Pancreas (tissue), 10 donors: ENCODE measurements around the gene ATP1A2. TPM values are rescaled to one million over a fixed set of nuclear protein-coding genes. Genes with fewer than 3 reads are reported as not detected.
A peak's percentile ranks its signal among the peaks of the same experiment; 100 is the strongest.

Experiments used
- ATAC-seq, 4 donors: fragments of 200-7000 bp; cut with Tn5 transposase; one replicate each; pipeline versions ENCODE4 v1.8.0 to v1.9.1; 2020; ENCODE audit warnings: mild to moderate bottlenecking in 4 of 4, moderate library complexity in 4 of 4
- DNase-seq, 6 donors: peaks; one replicate each; pipeline ENCODE4 v3.0.0-alpha.2; 2020
- FAIRE-seq: peaks from 2 replicates; lab custom pipeline; 2012; peaks lifted over from hg19 to GRCh38; lab: Jason Lieb, UNC
- H3K27ac ChIP-seq, 4 donors: fragments of 200-600 bp; sonication (generic); 1 replicate in 3 of 4; 2 replicates in 1 of 4; pipeline versions ENCODE4 v1.5.0 to v1.8.0; 2020
- H3K27me3 ChIP-seq, 4 donors: fragments of 200-600 bp; one replicate each; pipeline ENCODE4 v1.8.0; 2021
- H3K36me3 ChIP-seq, 3 donors: fragments of 200-600 bp; sonication (generic) in 1 of 3; one replicate each; pipeline versions ENCODE4 v1.5.0 to v1.8.0; 2020 to 2021
- H3K4me1 ChIP-seq, 3 donors: fragments of 200-600 bp; one replicate each; pipeline ENCODE4 v1.8.0; 2021
- H3K4me3 ChIP-seq, 4 donors: fragments of 200-600 bp; sonication (generic) in 2 of 4; one replicate each; pipeline versions ENCODE4 v1.5.0 to v1.8.0; 2020 to 2021
- H3K9me3 ChIP-seq, 4 donors: fragments of 200-600 bp; one replicate each; pipeline ENCODE4 v1.8.0; 2021
- CTCF ChIP-seq, 4 donors: fragments of 200-600 bp; sonication (generic) in 3 of 4; IDR thresholded peaks; one replicate each; pipeline versions ENCODE4 v1.5.0 to v1.8.0; 2021; ENCODE audit warnings: antibody characterized with exemption in 4 of 4
- WGBS, 2 donors: extraction: QIAGEN DNeasy Blood & Tissue Kit; methylation state at CpG; one replicate each; pipeline ENCODE4 v1.1.7; 2013; 5-methylcytosine and 5-hydroxymethylcytosine counted together
- intact Hi-C, 3 donors: fragments of 100-400 bp; cut with DNase I; formaldehyde crosslinking; loops; one replicate each; pipeline versions ENCODE4 v1.11.1 to v1.14.2; 2022
- polyA plus RNA-seq, 2 donors: library from polyadenylated mRNA; stranded (reverse); fragments of 200-250 nt; gene quantifications; one replicate each; pipeline ENCODE4 v1.2.3, GENCODE V29; 2013
- total RNA-seq, 6 donors: library from RNA; stranded (reverse); fragmentation: NEBNext Ultra II Directional in 4 of 6; extraction: Animal tissue kit (Norgen Biotek cat#: 25700) in 4 of 6; gene quantifications; one replicate each; pipeline versions ENCODE4 v1.2.1 to v1.2.4, GENCODE V29; 2021 to 2023
- donor health status: healthy with polysubstance abuse.
- donor health status: DM: no; HTN: no; CAD: no; lungs with moderate emphysema.
- donor health status: DM: no; HTN: no; CAD: no.
- donor health status: control.
- donor health status: control.
- donor health status: Bipolar disorder and iron deficiency.
- donor health status: DM: yes; HTN: yes; CAD: no.
- donor health status: DM: no; HTN: no; CAD: no.
- donor health status: DM: no; HTN: no; CAD: no.
- donor health status: DM: yes; HTN: yes; CAD: no.

ATP1A2 gene
- total and polyA plus RNA-seq, 8 donors = 0.34 to 2.7 (median 0.53) TPM

GRCh38 chr1:160104486-160104885 lies 11.1 kb upstream of the ATP1A2 start:
- no peak for ATAC-seq

GRCh38 chr1:160105155-160105554 lies 10.4 kb upstream of the ATP1A2 start:
- intact Hi-C loops = loop anchor here in 2 of 3 donors (10.0 kb wide), 4 partner anchors 90 to 270 kb away; partner anchors contain the start of genes CASQ1 (in 1 of the 2) and PEX19 (in 1 of the 2)
- Histone ChIP-seq H3K27me3 (no peaks in the 10 kb centered on the region), H3K4me1 (peaks cover 0 to 11% (median 0%) of the 10 kb centered on the region in 3 donors), H3K36me3 (no peaks in the 10 kb centered on the region), H3K9me3 (no peaks in the 10 kb centered on the region), H3K27ac (no peak overlapping the region), H3K4me3 (no peak overlapping the region)
- ATAC-seq (no peak), FAIRE-seq (no peak), DNase-seq (no peak)
- WGBS, 2 donors = 82 to 89% methylated on average over 5 of the region's 5 CpGs
- no peak for TF ChIP-seq CTCF (IDR thresholded peaks at IDR 0.05)

More at GRCh38 chr1:160104486-160104885, 11.1 kb upstream of the ATP1A2 start:
- H3K4me3 ChIP-seq = no peak overlapping the region
- intact Hi-C loops = loop anchor here in 2 of 3 donors (10.0 kb wide), 4 partner anchors 90 to 270 kb away; partner anchors contain the start of genes CASQ1 (in 1 of the 2) and PEX19 (in 1 of the 2)
- TF ChIP-seq CTCF (IDR thresholded peaks at IDR 0.05) = no peak
- no peaks in the 10 kb centered on the region for H3K36me3 ChIP-seq
- peaks cover 0 to 11% (median 3%) of the 10 kb centered on the region in 3 donors for H3K4me1 ChIP-seq
- 77 to 82% methylated on average over 3 of the region's 3 CpGs for WGBS, 2 donors
- no peaks in the 10 kb centered on the region for H3K9me3 ChIP-seq
- no peak overlapping the region for H3K27ac ChIP-seq
- H3K27me3 ChIP-seq = no peaks in the 10 kb centered on the region
- DNase-seq (no peak), FAIRE-seq (no peak)

- no peak for FAIRE-seq
- 84 to 86% methylated on average over 1 of the region's 1 CpG for WGBS, 2 donors
These were observed 8.0 kb upstream of the ATP1A2 start for GRCh38 chr1:160107512-160107911.

GRCh38 chr1:160108888-160109662 lies 6.5 kb upstream of the ATP1A2 start:
- Histone ChIP-seq H3K36me3 (no peaks in the 10 kb centered on the region), H3K27ac (no peak overlapping the region), H3K27me3 (no peaks in the 10 kb centered on the region), H3K9me3 (no peaks in the 10 kb centered on the region), H3K4me1 (no peaks in the 10 kb centered on the region), H3K4me3 (no peak overlapping the region)
- TF ChIP-seq CTCF (IDR thresholded peaks at IDR 0.05) = no peak
- FAIRE-seq (no peak), ATAC-seq (peak in 3 of 4 donors; percentile 21 to 63 (median 53)), DNase-seq (no peak)
- intact Hi-C loops = loop anchor here in 2 of 3 donors (10.0 kb wide), 4 partner anchors 86 to 266 kb away; partner anchors contain the start of genes CASQ1 (in 1 of the 2) and PEX19 (in 1 of the 2)
- 21 to 32% methylated on average over 6 of the region's 6 CpGs for WGBS, 2 donors

More at GRCh38 chr1:160107512-160107911, 8.0 kb upstream of the ATP1A2 start:
- no peak overlapping the region for H3K4me3 ChIP-seq
- H3K27ac ChIP-seq = no peak overlapping the region
- DNase-seq (no peak), ATAC-seq (no peak)
- intact Hi-C loops = loop anchor here in 2 of 3 donors (10.0 kb wide), 4 partner anchors 87 to 267 kb away; partner anchors contain the start of genes CASQ1 (in 1 of the 2) and PEX19 (in 1 of the 2)
- no peak for TF ChIP-seq CTCF (IDR thresholded peaks at IDR 0.05)
- no peaks in the 10 kb centered on the region for H3K9me3 ChIP-seq
- H3K4me1 ChIP-seq = no peaks in the 10 kb centered on the region
- H3K36me3 ChIP-seq = no peaks in the 10 kb centered on the region
- H3K27me3 ChIP-seq = no peaks in the 10 kb centered on the region
